Stimulated activated CD4-positive, alpha-beta T cell treated with anti-CD3 and anti-CD28 coated beads, Interleukin-4, amount 100 ng/mL, for 24 hours (primary cell): ENCODE measurements around the gene ILKAP.

Experiments used
- DNase-seq: peaks from one replicate; pipeline ENCODE4 v3.0.0-alpha.2; 2020

ILKAP gene

GRCh38 chr2:238133499-238134392, 69.7 kb downstream of the ILKAP start:
- no peak for DNase-seq

GRCh38 chr2:238132463-238133450, 70.7 kb downstream of the ILKAP start:
- DNase-seq = no peak

- no peak for DNase-seq
Observed at GRCh38 chr2:238131761-238132462, 71.6 kb downstream of the ILKAP start.

GRCh38 chr2:238130696-238131628, 72.5 kb downstream of the ILKAP start:
- DNase-seq = no peak

- DNase-seq = no peak
Observed at GRCh38 chr2:238130111-238130695, 73.3 kb downstream of the ILKAP start.

GRCh38 chr2:238129166-238130010, 74.1 kb downstream of the ILKAP start:
- DNase-seq = no peak

- no peak for DNase-seq
Observed at GRCh38 chr2:238128534-238129001, 74.9 kb downstream of the ILKAP start.

- DNase-seq = no peak
Observed at GRCh38 chr2:238128061-238128440, 75.4 kb downstream of the ILKAP start.

- no peak for DNase-seq
Observed at GRCh38 chr2:238127165-238128060, 76.1 kb downstream of the ILKAP start.

GRCh38 chr2:238126775-238127164, 76.7 kb downstream of the ILKAP start:
- DNase-seq = no peak

- no peak for DNase-seq
Observed at GRCh38 chr2:238126338-238126737, 77.2 kb downstream of the ILKAP start.

- DNase-seq = no peak
Observed at GRCh38 chr2:238125127-238125885, 78.2 kb downstream of the ILKAP start.

- DNase-seq = no peak
Observed at GRCh38 chr2:238124488-238125126, 78.9 kb downstream of the ILKAP start.

- DNase-seq = no peak
Observed at GRCh38 chr2:238123991-238124470, 79.5 kb downstream of the ILKAP start.

- no peak for DNase-seq
Observed at GRCh38 chr2:238123218-238123971, 80.1 kb downstream of the ILKAP start.

GRCh38 chr2:238122287-238123217, 80.9 kb downstream of the ILKAP start:
- no peak for DNase-seq
